ENCODE data around the gene SHPK.
"Not testable (repeated sequence)": the region's sequence is repeated elsewhere in the genome, so short reads cannot be mapped to it uniquely, and the experiment has no call there.

SHPK gene

GRCh38 chr17:3590231-3590630, 45.8 kb downstream of the SHPK start:
- no peak for DNase-seq (ENCODE audit: low spot score)

GRCh38 chr17:3589784-3590183, 46.3 kb downstream of the SHPK start:
- DNase-seq (ENCODE audit: low spot score): no peak

GRCh38 chr17:3585826-3586225, 50.2 kb downstream of the SHPK start:
- no peak for DNase-seq (ENCODE audit: low spot score)

- DNase-seq (ENCODE audit: low spot score): no peak
These were observed 52.6 kb downstream of the SHPK start for GRCh38 chr17:3583456-3583855.

GRCh38 chr17:3582915-3583314, 53.1 kb downstream of the SHPK start:
- no peak for DNase-seq (ENCODE audit: low spot score)

GRCh38 chr17:3578667-3579066, 57.4 kb downstream of the SHPK start:
- not testable (repeated sequence) for DNase-seq (ENCODE audit: low spot score)

- no peak for DNase-seq (ENCODE audit: low spot score)
These were observed 59.1 kb downstream of the SHPK start for GRCh38 chr17:3576970-3577369.

GRCh38 chr17:3575511-3575910, 60.5 kb downstream of the SHPK start:
- DNase-seq (ENCODE audit: low spot score): no peak

GRCh38 chr17:3574231-3574630, 61.8 kb downstream of the SHPK start:
- DNase-seq (ENCODE audit: low spot score): no peak

GRCh38 chr17:3573246-3574100, 62.6 kb downstream of the SHPK start:
- no peak for DNase-seq (ENCODE audit: low spot score)

GRCh38 chr17:3572231-3572630, 63.8 kb downstream of the SHPK start:
- no peak for DNase-seq (ENCODE audit: low spot score)

- DNase-seq (ENCODE audit: low spot score): no peak
These were observed 64.8 kb downstream of the SHPK start for GRCh38 chr17:3571043-3571900.

GRCh38 chr17:3569534-3570137, 66.4 kb downstream of the SHPK start:
- DNase-seq (ENCODE audit: low spot score): no peak

GRCh38 chr17:3566551-3566950, 69.5 kb downstream of the SHPK start:
- DNase-seq (ENCODE audit: low spot score): no peak

GRCh38 chr17:3565143-3565542, 70.9 kb downstream of the SHPK start:
- DNase-seq (ENCODE audit: low spot score): no peak

- DNase-seq (ENCODE audit: low spot score): not testable (repeated sequence)
These were observed 71.8 kb downstream of the SHPK start for GRCh38 chr17:3564241-3564640.

GRCh38 chr17:3559270-3559645, 76.8 kb downstream of the SHPK start:
- DNase-seq (ENCODE audit: low spot score): no peak

- DNase-seq (ENCODE audit: low spot score): no peak
These were observed 77.3 kb downstream of the SHPK start for GRCh38 chr17:3558603-3559269.
